ENCODE data around the gene FAM107B.

Gene FAM107B

GRCh38 chr10:14527134-14527844 lies 247.4 kb downstream of the FAM107B start:
- no peak overlapping the region for H3K27ac ChIP-seq
- no peak for TF ChIP-seq ZFX (IDR thresholded peaks at IDR 0.05)
- TF ChIP-seq CTCF (conservative IDR thresholded peaks at IDR 0.05): no peak

DNA sequence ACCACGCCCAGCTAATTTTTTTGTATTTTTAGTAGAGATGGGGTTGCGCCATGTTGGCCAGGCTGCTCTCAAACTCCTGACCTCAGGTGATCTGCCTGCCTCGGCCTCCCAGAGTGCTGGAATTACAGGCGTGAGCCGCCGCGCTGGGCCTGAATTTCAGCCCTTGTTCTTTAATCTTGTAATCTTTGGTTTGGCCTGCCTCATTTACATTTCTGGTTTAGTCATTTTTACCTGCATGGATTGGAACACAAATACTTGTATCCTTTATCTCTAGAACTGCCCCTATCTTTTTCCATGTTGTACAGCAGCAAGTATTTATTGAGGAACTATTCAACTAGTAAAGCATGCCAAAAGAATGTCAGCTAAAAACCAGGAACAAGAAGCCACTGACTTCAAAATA lies 248.4 kb downstream of the FAM107B start:
- no peak overlapping the region for H3K27ac ChIP-seq
- TF ChIP-seq CTCF (conservative IDR thresholded peaks at IDR 0.05) (no peak), ZFX (IDR thresholded peaks at IDR 0.05) (no peak)

DNA sequence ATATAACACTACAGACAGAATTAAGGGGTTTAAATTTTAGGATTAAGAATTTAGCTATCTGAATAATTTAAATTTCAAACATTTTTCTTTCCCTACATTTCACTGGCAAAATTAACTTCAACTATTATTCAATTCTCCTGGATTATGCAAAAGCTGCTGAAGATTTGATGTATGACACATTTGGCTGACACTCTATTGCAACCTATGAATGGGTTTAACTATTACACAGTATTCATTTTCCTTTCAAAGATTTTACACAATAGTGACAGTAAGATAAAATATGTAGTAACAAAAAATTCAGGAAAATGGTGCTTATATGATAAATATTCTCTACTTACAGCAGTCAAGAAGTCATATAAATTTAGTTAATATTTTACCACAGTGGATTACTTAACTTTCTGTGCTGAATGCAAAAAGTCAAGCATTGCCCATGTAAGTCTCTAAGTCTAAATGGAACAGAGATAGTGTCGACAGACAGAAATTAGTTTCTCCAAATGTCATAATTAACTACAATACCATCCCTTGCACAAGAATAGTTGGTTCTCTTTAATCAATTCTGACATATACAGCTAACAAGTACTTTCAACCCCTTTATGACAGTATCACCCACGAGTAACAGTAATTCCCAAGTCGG lies 249.9 kb downstream of the FAM107B start:
- no peak overlapping the region for H3K27ac ChIP-seq
- TF ChIP-seq ZFX (IDR thresholded peaks at IDR 0.05): no peak
- TF ChIP-seq CTCF (conservative IDR thresholded peaks at IDR 0.05): no peak

GRCh38 chr10:14523286-14523685 lies 251.4 kb downstream of the FAM107B start:
- H3K27ac ChIP-seq: no peak overlapping the region
- TF ChIP-seq ZFX (IDR thresholded peaks at IDR 0.05) (no peak), CTCF (conservative IDR thresholded peaks at IDR 0.05) (no peak)

GRCh38 chr10:14519785-14520184 lies 254.9 kb downstream of the FAM107B start:
- TF ChIP-seq CTCF (conservative IDR thresholded peaks at IDR 0.05): no peak
- no peak for TF ChIP-seq ZFX (IDR thresholded peaks at IDR 0.05)
- H3K27ac ChIP-seq: no peak overlapping the region

- H3K27ac ChIP-seq: no peak overlapping the region
- TF ChIP-seq CTCF (conservative IDR thresholded peaks at IDR 0.05) (no peak), ZFX (IDR thresholded peaks at IDR 0.05) (no peak)
Measured at GRCh38 chr10:14518149-14518548, 256.5 kb downstream of the FAM107B start.

GRCh38 chr10:14513123-14513522 lies 261.6 kb downstream of the FAM107B start:
- TF ChIP-seq CTCF (conservative IDR thresholded peaks at IDR 0.05) (no peak), ZFX (IDR thresholded peaks at IDR 0.05) (no peak)
- H3K27ac ChIP-seq: no peak overlapping the region
